Natural killer cell treated with Interleukin-12 subunit alpha and Interleukin-12 subunit beta and Interleukin-15 and Interleukin-18, amount 100 ng/mL, for 72 hours (primary cell): ENCODE results near the gene ISYNA1. TPM values are rescaled to one million over a fixed set of nuclear protein-coding genes. Genes with fewer than 3 reads are reported as not detected.

ENCODE experiments used
- ATAC-seq, 2 donors: fragments of 150-1000 bp; cut with Tn5 transposase in 1 of 2; sonication (Bioruptor Pico), chemical (Tn5 transposase) in 1 of 2; 2 replicates each; pipeline ENCODE4 v1.10.0; 2021
- DNase-seq: peaks from one replicate; pipeline ENCODE4 v3.0.0; 2022; ENCODE audit warnings: low spot score
- H3K27ac Mint-ChIP-seq, 2 donors: 1 replicate in 1 of 2; 2 replicates in 1 of 2; pipeline ENCODE4 v1.8.0; 2022; ENCODE audit warnings: mixed read lengths in 2 of 2, mild to moderate bottlenecking in 1 of 2, moderate library complexity in 1 of 2
- H3K27me3 Mint-ChIP-seq, 2 donors: 1 replicate in 1 of 2; 2 replicates in 1 of 2; pipeline ENCODE4 v1.8.0; 2022; ENCODE audit warnings: mixed read lengths in 2 of 2
- H3K36me3 Mint-ChIP-seq: one replicate; pipeline ENCODE4 v1.8.0; 2022; ENCODE audit warnings: mixed read lengths
- H3K4me1 Mint-ChIP-seq, 2 donors: 1 replicate in 1 of 2; 2 replicates in 1 of 2; pipeline ENCODE4 v1.8.0; 2022; ENCODE audit warnings: low read depth in 2 of 2, mixed read lengths in 2 of 2, mild to moderate bottlenecking in 1 of 2
- H3K4me3 Mint-ChIP-seq: one replicate; pipeline ENCODE4 v1.8.0; 2022; ENCODE audit warnings: mixed read lengths
- H3K9me3 Mint-ChIP-seq: 2 replicates; pipeline ENCODE4 v1.8.0; 2022; ENCODE audit warnings: mixed read lengths
- total RNA-seq, 2 donors: library from RNA; stranded (reverse); gene quantifications; one replicate each; pipeline ENCODE4 v1.2.3, GENCODE V29; 2022

The ISYNA1 gene
- total RNA-seq, result 10 to 100 TPM; 19.0 to 25.6 TPM

DNA sequence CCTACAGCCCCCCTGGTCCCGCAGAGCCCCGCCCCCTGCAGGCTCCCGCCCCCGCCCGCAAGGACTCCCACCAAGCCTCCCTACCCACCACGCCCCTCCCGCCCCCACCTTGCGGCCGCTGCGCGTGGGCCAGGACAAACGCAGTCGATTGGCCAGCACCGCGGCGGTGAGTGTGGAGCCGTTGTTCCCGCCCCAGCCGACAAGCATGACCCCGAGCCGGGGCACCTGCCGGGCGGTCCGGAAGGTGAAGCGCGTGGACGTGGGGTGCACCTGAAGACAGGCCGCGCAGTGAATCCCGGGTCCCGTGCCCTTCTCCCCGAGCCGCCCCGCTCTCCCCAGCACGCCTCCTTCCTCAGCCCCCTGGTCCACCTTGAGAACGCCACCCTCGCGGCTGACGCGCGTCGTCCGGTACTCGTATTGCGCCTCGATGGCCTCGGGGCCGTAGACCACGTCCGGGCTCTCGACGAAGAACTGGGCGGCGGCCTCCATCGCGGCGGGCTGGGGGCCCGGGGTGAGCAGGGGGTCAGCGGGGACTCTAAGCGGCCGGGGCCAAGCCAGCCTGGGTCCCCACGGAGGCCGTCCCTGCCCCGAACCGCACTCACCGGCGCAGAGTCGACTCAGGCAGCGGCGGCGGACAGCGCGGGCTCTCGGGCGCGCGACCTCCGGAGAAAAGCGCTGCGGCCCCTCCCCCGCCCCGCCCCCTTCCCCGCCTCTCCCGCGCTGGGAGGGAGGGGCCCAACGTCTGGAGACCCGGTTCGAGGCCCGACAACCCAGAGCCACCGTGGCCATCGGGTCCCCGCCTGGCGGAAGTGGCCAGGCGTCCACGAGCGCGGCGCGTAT is at the start of gene ISYNA1:
Gene ISYNA1 (minus strand): TSS at position 643 of the 840 bp plus-strand sequence. CDS start 154 bp downstream, at position 489.
- ATAC-seq (peak; percentile 55 to 58), DNase-seq (no peak)
- Mint-ChIP-seq H3K36me3 (peaks cover 7% of the 10 kb centered on the region), H3K27me3 (no peaks in the 10 kb centered on the region), H3K4me1 (peaks cover 7 to 32% of the 10 kb centered on the region in 2 donors), H3K4me3 (peak within 1 kb of the TSS; percentile 75), H3K27ac (peak within 1 kb of the TSS in 1 of 2 donors; percentile 51), H3K9me3 (peaks cover 5% of the 10 kb centered on the region)

DNA sequence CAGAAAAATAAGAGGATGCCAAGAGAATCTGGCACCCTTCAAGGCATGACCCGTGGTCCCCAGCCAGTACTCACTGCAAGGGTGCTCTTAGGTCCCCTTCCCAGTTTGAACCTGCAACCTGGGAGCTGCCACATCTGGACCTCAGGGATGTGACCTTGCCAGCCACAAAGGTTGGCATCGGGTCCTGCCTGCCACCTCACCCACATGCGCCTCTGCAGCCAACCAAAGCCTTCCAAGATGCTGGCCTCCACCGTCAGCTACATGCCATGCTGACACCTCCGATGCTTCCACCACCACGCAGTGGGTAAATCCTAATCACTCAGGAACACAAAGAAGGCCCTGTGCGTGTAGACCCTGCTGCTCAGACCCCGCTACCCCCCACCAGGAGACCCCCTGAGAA is 48.8 kb upstream of the ISYNA1 start:
- Mint-ChIP-seq H3K4me3 (peak overlapping the region; percentile 70), H3K36me3 (no peaks in the 10 kb centered on the region), H3K27me3 (no peaks in the 10 kb centered on the region), H3K27ac (peak overlapping the region; percentile 76 to 99), H3K4me1 (peaks cover 67 to 78% of the 10 kb centered on the region in 2 donors), H3K9me3 (no peaks in the 10 kb centered on the region)
- ATAC-seq, result no peak
- DNase-seq, result no peak

DNA sequence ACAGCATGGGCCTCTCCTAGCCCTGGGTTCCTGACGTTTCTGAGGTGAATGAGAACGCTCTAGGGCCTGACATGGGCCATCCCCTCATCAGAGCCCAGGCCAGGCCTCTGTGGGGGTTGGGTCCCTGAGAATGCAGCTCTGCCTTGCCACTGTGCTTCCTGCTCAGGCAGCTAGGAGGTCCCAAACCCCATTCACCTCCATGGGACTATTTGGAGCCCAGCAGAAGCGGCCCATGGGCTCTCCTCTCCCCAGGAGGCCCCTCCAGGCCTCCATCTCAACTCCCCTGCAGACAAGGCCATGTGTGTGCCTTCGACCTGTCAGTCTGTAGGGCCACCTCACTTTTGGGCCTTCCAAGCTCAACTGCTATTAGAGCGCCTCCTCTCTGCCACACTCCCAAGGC is 47.1 kb upstream of the ISYNA1 start:
- no peak for DNase-seq
- no peaks in the 10 kb centered on the region for H3K27me3 Mint-ChIP-seq
- H3K27ac Mint-ChIP-seq, result peak overlapping the region; percentile 98 to 99
- peaks cover 73 to 81% of the 10 kb centered on the region in 2 donors for H3K4me1 Mint-ChIP-seq
- H3K4me3 Mint-ChIP-seq, result no peak overlapping the region
- H3K36me3 Mint-ChIP-seq, result no peaks in the 10 kb centered on the region
- ATAC-seq, result peak in 1 of 2 donors; percentile 8
- no peaks in the 10 kb centered on the region for H3K9me3 Mint-ChIP-seq

DNA sequence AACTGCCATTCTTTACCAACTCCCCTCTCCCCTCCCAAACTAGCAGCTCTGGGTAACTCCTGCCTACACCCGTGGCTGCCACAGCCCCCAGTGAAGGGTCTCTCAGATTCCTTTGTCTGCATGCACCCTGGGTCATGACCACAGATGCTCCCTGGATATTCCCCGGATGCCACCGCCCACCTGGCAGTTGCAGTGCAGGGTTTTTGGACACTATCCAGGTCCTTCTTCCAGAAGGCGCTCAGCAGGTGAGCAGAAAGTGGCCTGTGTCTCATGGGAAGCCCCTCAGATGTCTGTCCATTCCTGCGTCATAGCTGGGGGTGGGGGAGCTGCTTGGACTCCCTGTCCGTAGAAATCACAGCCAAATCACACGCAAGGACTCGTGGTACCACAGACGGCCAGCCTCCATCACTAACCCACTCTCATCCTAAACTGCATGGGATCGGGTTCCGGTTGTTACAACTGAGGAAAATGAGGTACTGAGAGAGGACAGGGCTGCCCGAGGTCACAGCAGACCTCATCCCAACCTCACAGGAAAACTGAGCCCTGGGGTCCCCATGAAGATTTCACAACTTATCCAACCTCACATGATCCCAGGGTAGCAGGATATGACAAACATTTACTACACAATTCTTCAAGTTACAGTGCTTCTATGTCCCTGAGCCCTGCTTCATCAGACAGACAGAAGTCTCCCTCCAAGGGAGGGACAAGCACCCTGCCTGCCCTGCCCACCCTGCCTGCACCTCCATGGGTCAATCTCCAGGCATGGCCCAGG is 45.4 kb upstream of the ISYNA1 start:
- ATAC-seq (no peak), DNase-seq (no peak)
- no peaks in the 10 kb centered on the region for H3K9me3 Mint-ChIP-seq
- H3K4me1 Mint-ChIP-seq, result peaks cover 77 to 79% of the 10 kb centered on the region in 2 donors
- H3K27me3 Mint-ChIP-seq, result no peaks in the 10 kb centered on the region
- H3K36me3 Mint-ChIP-seq, result no peaks in the 10 kb centered on the region
- H3K4me3 Mint-ChIP-seq, result peak overlapping the region; percentile 64
- peak overlapping the region; percentile 98 to 99 for H3K27ac Mint-ChIP-seq

DNA sequence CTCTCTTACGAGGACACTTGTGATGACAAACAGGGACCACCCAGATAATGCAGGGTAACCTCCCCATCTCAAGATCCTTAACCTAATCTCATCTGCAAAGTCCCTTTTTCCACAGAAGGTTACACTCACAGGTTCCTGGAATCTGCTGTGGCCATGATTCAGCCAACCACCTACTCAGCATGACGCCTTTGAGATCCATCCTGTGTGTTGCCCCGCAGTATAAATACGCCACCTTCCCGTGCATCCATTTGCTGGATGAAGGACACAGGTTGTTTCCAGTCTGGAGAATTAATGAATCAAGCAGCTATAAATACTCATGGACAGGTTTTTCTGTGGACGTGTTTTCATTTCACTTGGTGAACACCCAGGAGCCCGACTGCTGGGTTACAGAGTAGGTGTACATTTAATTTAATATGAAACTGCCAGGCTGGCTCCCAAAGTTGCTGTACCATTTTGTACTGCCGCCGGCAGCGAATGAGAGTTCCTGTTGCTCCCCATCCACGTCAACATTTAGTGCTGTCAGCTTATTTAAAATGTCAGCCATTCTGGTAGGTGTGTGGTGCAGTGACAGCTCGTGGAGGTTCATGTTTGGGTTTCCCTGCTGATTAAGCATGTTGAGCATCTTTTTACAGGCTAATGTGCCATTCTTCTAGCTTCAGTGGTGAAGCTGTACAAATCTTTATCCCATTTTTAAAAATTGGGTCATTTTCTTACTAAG is 43.7 kb upstream of the ISYNA1 start:
- Mint-ChIP-seq H3K27me3 (no peaks in the 10 kb centered on the region), H3K4me3 (peak overlapping the region; percentile 92), H3K4me1 (peaks cover 79 to 81% of the 10 kb centered on the region in 2 donors), H3K9me3 (no peaks in the 10 kb centered on the region), H3K27ac (peak overlapping the region; percentile 98 to 99), H3K36me3 (peaks cover 10% of the 10 kb centered on the region)
- ATAC-seq (no peak), DNase-seq (no peak)

DNA sequence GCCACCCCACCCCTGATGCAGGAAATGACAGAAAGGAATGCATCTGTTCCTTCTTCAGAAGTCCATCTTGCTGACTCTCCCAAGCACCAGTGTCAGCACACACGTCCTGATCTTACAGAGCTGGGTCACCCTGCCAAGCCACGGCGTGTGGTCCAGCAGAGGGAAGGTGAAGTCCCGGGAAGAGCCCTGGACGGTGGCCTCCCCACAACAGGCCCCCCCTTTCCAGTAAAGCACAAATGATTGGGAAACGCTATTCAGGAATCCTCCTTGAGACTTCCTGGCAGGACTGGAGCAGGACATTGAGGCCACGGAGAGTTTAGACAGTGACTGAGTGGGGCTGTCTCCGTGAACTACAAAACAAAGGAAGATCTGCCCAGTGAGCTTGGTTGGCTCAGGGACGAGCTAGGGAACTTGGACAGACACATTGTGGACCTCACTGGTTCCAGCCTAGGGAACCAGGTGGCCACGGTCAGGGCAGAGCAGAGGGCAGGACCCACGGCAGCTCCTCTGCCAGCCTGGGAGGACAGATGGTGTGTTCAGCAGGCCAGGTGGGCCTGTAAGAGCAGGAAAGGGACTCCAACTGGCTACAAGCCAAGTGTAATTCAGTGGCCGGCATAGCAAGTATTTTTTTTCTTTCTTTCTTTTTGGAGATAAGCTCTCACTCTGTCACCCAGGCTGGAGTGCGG is 42.2 kb upstream of the ISYNA1 start:
- Mint-ChIP-seq H3K27ac (peak overlapping the region; percentile 98 to 99), H3K36me3 (peaks cover 18% of the 10 kb centered on the region), H3K4me3 (peak overlapping the region; percentile 92), H3K9me3 (no peaks in the 10 kb centered on the region), H3K4me1 (peaks cover 82 to 86% of the 10 kb centered on the region in 2 donors), H3K27me3 (no peaks in the 10 kb centered on the region)
- DNase-seq, result no peak
- ATAC-seq, result no peak

DNA sequence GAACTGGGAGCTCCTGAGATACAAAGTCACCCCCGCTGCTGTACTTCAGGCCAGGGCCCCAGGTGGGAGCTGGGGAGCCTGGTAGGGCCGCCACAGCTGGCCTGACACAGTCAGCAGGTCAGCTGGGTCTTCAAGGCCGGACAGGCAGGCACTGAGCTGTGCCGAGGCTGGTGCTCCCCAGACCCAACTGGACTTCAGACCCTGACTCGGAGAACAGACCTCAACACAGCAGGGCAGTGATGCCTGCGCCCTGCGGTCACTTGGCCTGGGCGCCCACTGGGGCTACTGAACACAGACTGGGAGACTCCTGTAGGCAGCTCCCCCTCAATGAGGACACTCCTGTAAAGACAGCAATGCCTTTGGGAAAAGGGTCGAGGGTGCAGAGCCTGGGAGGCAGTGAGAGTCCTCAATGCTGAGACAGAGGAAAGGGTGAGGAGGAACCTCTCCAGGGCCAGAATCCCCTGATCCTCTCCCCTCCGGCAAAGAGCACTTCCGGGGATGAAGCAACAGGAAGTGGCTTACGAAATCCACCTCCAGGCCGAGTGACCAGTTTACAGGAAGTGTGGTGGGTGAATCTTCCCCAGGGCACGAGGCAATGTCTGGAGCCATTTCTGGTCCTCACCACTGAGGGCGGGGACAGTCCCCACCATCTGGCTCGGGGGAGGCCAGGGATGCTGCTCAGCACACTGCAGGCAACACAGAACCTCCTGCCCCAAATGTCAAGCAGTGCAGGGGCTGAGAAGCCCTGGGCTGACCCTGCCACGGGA is 40.8 kb upstream of the ISYNA1 start:
- no peaks in the 10 kb centered on the region for H3K9me3 Mint-ChIP-seq
- ATAC-seq, result peak; percentile 93 to 94
- H3K27me3 Mint-ChIP-seq, result no peaks in the 10 kb centered on the region
- H3K4me1 Mint-ChIP-seq, result peaks cover 87% of the 10 kb centered on the region in 2 donors
- peaks cover 19% of the 10 kb centered on the region for H3K36me3 Mint-ChIP-seq
- peak; percentile 96 for DNase-seq
- H3K4me3 Mint-ChIP-seq, result peak overlapping the region; percentile 92
- H3K27ac Mint-ChIP-seq, result peak overlapping the region; percentile 98 to 99

DNA sequence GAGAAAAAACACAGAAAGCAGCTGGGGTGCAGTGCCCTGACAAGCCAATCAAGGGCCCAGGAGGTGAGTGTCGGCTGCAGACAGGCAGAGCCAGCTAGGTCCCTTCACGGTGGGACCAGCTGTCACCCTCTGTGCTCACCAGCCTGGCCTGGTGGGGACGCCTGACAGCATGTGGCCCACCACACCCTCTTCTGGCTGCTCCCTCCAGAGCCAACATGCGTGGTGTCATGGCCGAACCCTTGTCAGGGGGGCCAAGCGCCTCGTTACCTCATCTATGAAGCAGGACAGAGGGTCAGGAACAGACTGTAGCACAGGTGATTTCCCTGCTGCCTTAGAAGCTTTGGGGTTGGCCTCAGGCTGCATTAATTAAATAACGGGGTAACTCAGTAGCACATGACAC is 40.0 kb upstream of the ISYNA1 start:
- Mint-ChIP-seq H3K4me1 (peaks cover 82 to 84% of the 10 kb centered on the region in 2 donors), H3K4me3 (peak overlapping the region; percentile 76), H3K36me3 (peaks cover 19% of the 10 kb centered on the region), H3K27ac (peak overlapping the region; percentile 98 to 99), H3K9me3 (no peaks in the 10 kb centered on the region), H3K27me3 (no peaks in the 10 kb centered on the region)
- no peak for ATAC-seq
- DNase-seq, result no peak

DNA sequence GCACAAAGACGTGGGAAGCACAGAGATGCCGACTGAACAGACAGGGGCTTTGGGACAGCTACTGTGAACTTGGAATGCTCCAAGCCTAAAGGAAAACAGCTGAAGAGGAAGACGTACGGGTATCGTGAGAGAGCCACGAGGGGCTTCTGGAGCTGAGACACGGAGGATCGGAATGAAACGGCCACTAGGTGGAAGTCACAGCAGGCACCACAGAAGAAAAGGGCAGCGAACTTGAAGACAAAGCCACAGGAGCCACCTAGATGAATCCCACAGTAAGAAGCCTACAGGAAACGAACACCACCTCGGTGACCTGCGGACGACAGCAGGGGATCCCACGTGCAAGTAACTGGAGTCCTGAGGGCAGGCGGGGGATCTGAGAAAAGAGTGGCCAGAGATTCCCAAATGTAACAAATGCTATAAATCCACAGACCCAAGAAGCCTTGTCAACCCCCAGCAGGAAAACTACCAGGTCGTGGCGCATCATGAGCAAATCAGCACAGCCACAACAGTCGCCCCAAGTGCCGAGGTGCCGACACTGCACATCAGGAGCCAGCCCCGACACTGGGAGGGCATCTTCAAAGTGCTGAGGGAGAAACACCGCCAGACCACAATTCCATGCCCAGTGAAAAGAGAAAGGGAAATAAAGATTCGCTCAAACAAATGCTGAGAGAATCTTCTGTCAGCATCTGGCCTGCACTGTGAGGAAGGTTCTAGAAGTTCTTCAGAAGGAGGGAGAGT is 39.3 kb upstream of the ISYNA1 start:
- peak overlapping the region; percentile 98 to 99 for H3K27ac Mint-ChIP-seq
- no peaks in the 10 kb centered on the region for H3K27me3 Mint-ChIP-seq
- ATAC-seq, result no peak
- H3K9me3 Mint-ChIP-seq, result no peaks in the 10 kb centered on the region
- DNase-seq, result no peak
- peaks cover 19% of the 10 kb centered on the region for H3K36me3 Mint-ChIP-seq
- H3K4me1 Mint-ChIP-seq, result peaks cover 79 to 83% of the 10 kb centered on the region in 2 donors
- H3K4me3 Mint-ChIP-seq, result peak overlapping the region; percentile 76

DNA sequence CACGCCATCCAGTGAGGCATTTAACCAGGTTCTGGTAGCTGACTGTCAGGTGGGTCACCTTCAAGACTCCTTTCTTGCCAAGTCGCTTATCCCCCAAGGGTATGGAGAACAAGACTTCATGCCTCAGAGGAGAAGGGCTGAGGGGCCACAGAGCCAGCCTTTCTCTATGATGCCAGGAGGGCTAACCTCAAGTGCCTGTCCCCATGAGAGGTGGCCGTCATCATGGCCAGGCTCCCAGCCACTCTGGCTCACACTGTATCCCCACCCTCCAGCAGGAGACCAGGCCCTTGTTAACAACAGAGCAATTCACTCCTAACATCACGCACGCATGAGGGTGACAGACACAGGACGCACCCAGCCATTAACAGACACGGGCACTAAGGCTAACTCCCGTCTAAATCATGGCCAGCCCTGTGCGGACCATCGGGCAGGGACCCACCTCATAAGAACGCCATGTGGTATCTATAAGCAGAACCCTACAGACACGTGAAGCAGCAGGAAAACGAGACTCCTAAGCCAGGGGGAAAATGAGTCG is 38.6 kb upstream of the ISYNA1 start:
- ATAC-seq, result no peak
- peak overlapping the region; percentile 98 to 99 for H3K27ac Mint-ChIP-seq
- H3K27me3 Mint-ChIP-seq, result no peaks in the 10 kb centered on the region
- no peaks in the 10 kb centered on the region for H3K9me3 Mint-ChIP-seq
- peak overlapping the region; percentile 76 for H3K4me3 Mint-ChIP-seq
- peaks cover 74 to 79% of the 10 kb centered on the region in 2 donors for H3K4me1 Mint-ChIP-seq
- no peak for DNase-seq
- H3K36me3 Mint-ChIP-seq, result peaks cover 19% of the 10 kb centered on the region

DNA sequence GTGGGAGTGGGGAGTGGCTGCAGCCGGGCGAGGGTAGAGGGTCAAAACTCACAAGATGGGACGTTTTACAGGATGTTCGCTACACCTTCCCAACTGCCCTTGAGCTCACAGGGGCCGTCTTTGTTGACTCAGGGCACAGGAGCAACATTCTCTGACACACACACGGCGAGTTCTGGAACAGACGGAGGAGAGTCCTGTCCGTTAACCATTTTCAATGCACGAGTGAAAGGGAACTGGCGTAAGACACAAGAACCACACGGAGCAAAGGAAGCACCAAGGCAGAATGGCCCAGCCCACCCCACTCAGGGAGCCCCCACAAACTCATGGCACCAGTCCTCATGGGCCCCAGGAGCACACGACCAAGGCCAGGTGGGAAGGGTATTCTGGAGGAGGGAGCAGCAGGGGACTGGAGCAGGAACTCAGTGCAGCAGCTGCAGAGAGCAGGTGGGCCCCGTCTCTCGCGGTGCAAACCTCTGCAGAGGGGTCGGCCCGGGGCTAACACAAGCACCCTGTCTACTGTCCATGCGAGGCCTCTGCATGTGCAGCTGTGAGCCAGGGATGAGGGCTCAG is 37.9 kb upstream of the ISYNA1 start:
- H3K4me3 Mint-ChIP-seq, result peak overlapping the region; percentile 82
- H3K4me1 Mint-ChIP-seq, result peaks cover 67 to 71% of the 10 kb centered on the region in 2 donors
- ATAC-seq (no peak), DNase-seq (no peak)
- no peaks in the 10 kb centered on the region for H3K9me3 Mint-ChIP-seq
- H3K27ac Mint-ChIP-seq, result peak overlapping the region; percentile 98 to 99
- H3K36me3 Mint-ChIP-seq, result peaks cover 19% of the 10 kb centered on the region
- no peaks in the 10 kb centered on the region for H3K27me3 Mint-ChIP-seq
